Caco-2 (cell line): ENCODE results near the gene SPRR3. TPM values are rescaled to one million over a fixed set of nuclear protein-coding genes. Genes with fewer than 3 reads are reported as not detected.
A peak's percentile ranks its signal among the peaks of the same experiment; 100 is the strongest.

Experiments used
- BruUV-seq: library from RNA; stranded (reverse); fragments of 400-500 nt; replicated peaks from 2 replicates; lab custom pipeline; 2021; lab: Mats Ljungman, UMichigan
- CTCF ChIA-PET: fragments of 300-600 bp; sonication (Branson Sonifier 250); formaldehyde crosslinking; loops from one replicate; lab custom pipeline; 2022; ENCODE audit warnings: antibody characterized with exemption; lab: Charles Lee
- POLR2A ChIA-PET: fragments of 300-600 bp; sonication (Branson Sonifier 250); formaldehyde crosslinking; loops from one replicate; lab custom pipeline; 2022; ENCODE audit warnings: antibody characterized with exemption; lab: Charles Lee
- DNase-seq, 2 experiments: peaks; one replicate each; pipeline versions ENCODE4 v3.0.0 to v3.0.0-alpha.2; 2020 to 2022
- H3K27me3 ChIP-seq: replicated peaks from 2 replicates; pipeline ENCODE4 v1.6.0; 2011; ENCODE audit warnings: low read length; ENCODE audit not compliant: control insufficient read depth, insufficient read depth
- H3K36me3 ChIP-seq: 2 replicates; pipeline ENCODE4 v1.5.1; 2011; ENCODE audit warnings: low read length; ENCODE audit not compliant: control insufficient read depth, insufficient read depth
- H3K4me1 ChIP-seq: fragments of 250-450 bp; sonication (Bioruptor Pico); 2 replicates; pipeline ENCODE4 v1.5.1; 2020; ENCODE audit warnings: mild to moderate bottlenecking
- H3K4me3 ChIP-seq: 2 replicates; pipeline ENCODE4 v1.5.1; 2011; ENCODE audit warnings: low read depth, mild to moderate bottlenecking, control low read depth, low read length
- H3K9me3 ChIP-seq: fragments of 250-450 bp; sonication (Bioruptor Pico); 2 replicates; pipeline ENCODE4 v1.5.1; 2020; ENCODE audit warnings: mild to moderate bottlenecking, moderate library complexity
- H3K27ac Mint-ChIP-seq: one replicate; pipeline ENCODE4 v1.8.0; 2022; ENCODE audit warnings: mixed read lengths; ENCODE audit not compliant: unreplicated experiment
- H3K27me3 Mint-ChIP-seq: one replicate; pipeline ENCODE4 v1.8.0; 2022; ENCODE audit warnings: mixed read lengths; ENCODE audit not compliant: insufficient read depth, unreplicated experiment
- H3K36me3 Mint-ChIP-seq: one replicate; pipeline ENCODE4 v1.8.0; 2022; ENCODE audit warnings: mild to moderate bottlenecking, mixed read lengths; ENCODE audit not compliant: insufficient read depth, unreplicated experiment
- H3K4me1 Mint-ChIP-seq: one replicate; pipeline ENCODE4 v1.8.0; 2022; ENCODE audit warnings: low read depth, mixed read lengths; ENCODE audit not compliant: unreplicated experiment
- H3K4me3 Mint-ChIP-seq: one replicate; pipeline ENCODE4 v1.8.0; 2022; ENCODE audit warnings: mild to moderate bottlenecking, moderate library complexity, mixed read lengths; ENCODE audit not compliant: unreplicated experiment
- H3K9me3 Mint-ChIP-seq: one replicate; pipeline ENCODE4 v1.8.0; 2022; ENCODE audit warnings: mixed read lengths; ENCODE audit not compliant: unreplicated experiment
- intact Hi-C: fragments of 100-400 bp; cut with micrococcal nuclease; formaldehyde crosslinking; loops from one replicate; pipeline ENCODE4 v1.10.0; 2022; ENCODE audit not compliant: unreplicated experiment
- total RNA-seq: library from RNA; stranded (reverse); gene quantifications from 2 replicates; pipeline ENCODE4 v1.2.3, GENCODE V29; 2022
- TF ChIP-seq, protein P1 (sequence below), 2 experiments: fragments of 200-600 bp in 1 of 2; IDR thresholded peaks; 1 replicate in 1 of 2; 2 replicates in 1 of 2; pipeline versions ENCODE4 v1.5.1 to v1.8.0; 2011 to 2022; ENCODE audit warnings: antibody characterized with exemption in 1 of 2, control low read depth in 1 of 2, inconsistent platforms in 1 of 2, low read depth in 1 of 2, low read length in 1 of 2, mild to moderate bottlenecking in 1 of 2, moderate library complexity in 1 of 2; ENCODE audit not compliant: insufficient read depth in 1 of 2, severe bottlenecking in 1 of 2, unreplicated experiment in 1 of 2

The SPRR3 gene
- total RNA-seq, 1 experiment from 2014 or later: 0.70 TPM

DNA sequence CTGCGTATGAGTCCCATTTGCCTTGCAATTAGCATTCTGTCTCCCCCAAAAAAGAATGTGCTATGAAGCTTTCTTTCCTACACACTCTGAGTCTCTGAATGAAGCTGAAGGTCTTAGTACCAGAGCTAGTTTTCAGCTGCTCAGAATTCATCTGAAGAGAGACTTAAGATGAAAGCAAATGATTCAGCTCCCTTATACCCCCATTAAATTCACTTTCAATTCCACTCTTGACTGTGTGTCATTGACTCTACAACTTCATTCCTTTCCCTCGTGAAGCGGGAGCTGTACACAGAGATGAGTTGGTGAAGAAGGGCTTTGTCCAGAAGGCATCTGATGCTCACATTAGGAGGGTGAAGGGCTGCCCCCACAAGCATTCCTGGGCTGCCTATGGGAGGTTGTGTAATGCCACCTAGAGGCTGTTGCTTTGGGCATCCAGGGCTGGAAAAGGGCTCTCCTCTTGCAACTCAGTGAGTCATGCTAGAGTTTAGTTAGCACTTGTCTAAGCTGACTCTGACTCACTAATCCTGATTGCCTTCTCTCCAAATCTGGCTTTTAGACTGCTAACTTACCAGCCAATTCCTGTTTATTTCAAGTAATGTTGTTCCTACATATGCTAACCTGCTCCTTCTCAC is 31.2 kb downstream of the SPRR3 start:
- H3K9me3 ChIP-seq: no peaks in the 10 kb centered on the region
- no TSS peak for BruUV-seq
- no peak overlapping the region for H3K4me3 Mint-ChIP-seq
- TF ChIP-seq, protein P1, sequence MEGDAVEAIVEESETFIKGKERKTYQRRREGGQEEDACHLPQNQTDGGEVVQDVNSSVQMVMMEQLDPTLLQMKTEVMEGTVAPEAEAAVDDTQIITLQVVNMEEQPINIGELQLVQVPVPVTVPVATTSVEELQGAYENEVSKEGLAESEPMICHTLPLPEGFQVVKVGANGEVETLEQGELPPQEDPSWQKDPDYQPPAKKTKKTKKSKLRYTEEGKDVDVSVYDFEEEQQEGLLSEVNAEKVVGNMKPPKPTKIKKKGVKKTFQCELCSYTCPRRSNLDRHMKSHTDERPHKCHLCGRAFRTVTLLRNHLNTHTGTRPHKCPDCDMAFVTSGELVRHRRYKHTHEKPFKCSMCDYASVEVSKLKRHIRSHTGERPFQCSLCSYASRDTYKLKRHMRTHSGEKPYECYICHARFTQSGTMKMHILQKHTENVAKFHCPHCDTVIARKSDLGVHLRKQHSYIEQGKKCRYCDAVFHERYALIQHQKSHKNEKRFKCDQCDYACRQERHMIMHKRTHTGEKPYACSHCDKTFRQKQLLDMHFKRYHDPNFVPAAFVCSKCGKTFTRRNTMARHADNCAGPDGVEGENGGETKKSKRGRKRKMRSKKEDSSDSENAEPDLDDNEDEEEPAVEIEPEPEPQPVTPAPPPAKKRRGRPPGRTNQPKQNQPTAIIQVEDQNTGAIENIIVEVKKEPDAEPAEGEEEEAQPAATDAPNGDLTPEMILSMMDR (IDR thresholded peaks at IDR 0.05; ENCODE audit: insufficient read depth in 1 of 2, low read depth in 1 of 2, low read length in 1 of 2, severe bottlenecking in 1 of 2, unreplicated experiment in 1 of 2): peak in 1 of 2 experiments; percentile 14
- H3K4me1 Mint-ChIP-seq: no peaks in the 10 kb centered on the region
- no peaks in the 10 kb centered on the region for H3K27me3 Mint-ChIP-seq
- no peaks in the 10 kb centered on the region for H3K4me1 ChIP-seq
- H3K4me3 ChIP-seq: no peak overlapping the region
- no peaks in the 10 kb centered on the region for H3K36me3 Mint-ChIP-seq
- no peaks in the 10 kb centered on the region for H3K9me3 Mint-ChIP-seq
- H3K27me3 ChIP-seq: no peaks in the 10 kb centered on the region
- ChIA-PET POLR2A (no interaction called here), CTCF (no interaction called here)
- DNase-seq: peak in 1 of 2 experiments; percentile 37
- H3K27ac Mint-ChIP-seq: no peak overlapping the region
- intact Hi-C loops: loop anchor here (5.0 kb wide), 1 partner anchor 160 kb away; no protein-coding TSS in a partner anchor
- no peaks in the 10 kb centered on the region for H3K36me3 ChIP-seq

DNA sequence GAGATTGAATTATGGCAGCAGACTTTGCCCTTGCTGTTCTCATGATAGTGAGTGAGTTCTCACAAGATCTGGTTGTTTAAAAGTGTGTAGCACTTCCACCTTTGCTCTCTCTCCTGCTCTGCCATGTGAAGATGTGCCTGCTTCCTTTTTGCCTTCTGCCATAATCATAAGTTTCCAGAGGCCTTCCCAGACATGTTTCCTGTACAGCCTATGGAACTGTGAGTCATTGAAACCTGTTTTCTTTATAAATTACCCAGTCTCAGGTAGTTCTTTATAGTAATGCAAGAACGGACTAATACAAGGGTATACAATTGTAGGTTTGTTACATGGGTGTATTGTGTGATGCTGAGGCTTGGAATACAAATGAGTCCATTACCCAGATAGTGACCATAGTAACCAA is 33.7 kb downstream of the SPRR3 start:
- no peaks in the 10 kb centered on the region for H3K27me3 Mint-ChIP-seq
- no peaks in the 10 kb centered on the region for H3K9me3 Mint-ChIP-seq
- CTCF ChIA-PET: no interaction called here
- no TSS peak for BruUV-seq
- no peaks in the 10 kb centered on the region for H3K27me3 ChIP-seq
- no peak for DNase-seq
- intact Hi-C loops: no loop called here
- H3K36me3 Mint-ChIP-seq: no peaks in the 10 kb centered on the region
- POLR2A ChIA-PET: no interaction called here
- H3K4me3 Mint-ChIP-seq: no peak overlapping the region
- no peak overlapping the region for H3K27ac Mint-ChIP-seq
- no peaks in the 10 kb centered on the region for H3K4me1 ChIP-seq
- H3K4me3 ChIP-seq: no peak overlapping the region
- no peaks in the 10 kb centered on the region for H3K9me3 ChIP-seq
- TF ChIP-seq, protein P1 (IDR thresholded peaks at IDR 0.05; ENCODE audit: insufficient read depth in 1 of 2, low read depth in 1 of 2, low read length in 1 of 2, severe bottlenecking in 1 of 2, unreplicated experiment in 1 of 2): no peak
- H3K4me1 Mint-ChIP-seq: no peaks in the 10 kb centered on the region
- H3K36me3 ChIP-seq: no peaks in the 10 kb centered on the region

DNA sequence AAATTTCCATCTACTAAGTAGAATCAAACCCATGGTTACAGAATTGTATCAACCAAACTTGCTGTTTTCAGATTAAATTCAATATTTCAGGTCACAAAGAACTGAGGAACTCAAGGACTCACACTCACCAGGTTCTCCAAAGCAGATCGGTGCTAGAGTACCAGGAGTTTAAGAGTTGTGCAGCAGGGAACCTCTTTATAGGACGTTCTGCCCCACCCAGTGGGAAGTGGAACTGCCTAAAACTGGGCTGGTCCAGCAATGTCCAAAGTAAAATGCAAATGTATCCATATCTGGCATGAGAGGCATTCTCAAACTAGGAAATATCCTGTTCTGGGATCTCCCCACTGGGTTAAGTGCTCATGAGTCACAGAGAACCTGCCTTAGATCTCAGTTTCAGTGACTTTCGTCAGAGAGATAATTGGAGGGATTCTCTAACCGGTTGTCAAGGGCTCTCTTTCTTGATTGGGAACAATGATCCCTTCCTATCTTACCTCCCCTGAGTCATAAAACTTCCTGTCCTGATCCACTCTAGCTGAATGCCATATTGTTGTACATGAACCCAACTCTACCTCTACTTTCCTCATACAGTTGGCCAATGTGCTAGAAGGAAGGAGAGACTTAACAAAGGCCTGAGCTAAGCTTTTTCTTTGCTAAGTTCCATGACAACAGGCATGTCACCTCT is 39.5 kb downstream of the SPRR3 start, which contains the start of gene SPRR2D:
Gene SPRR2D, minus strand, starts transcription at position 171 of the 682 bp plus-strand sequence. CDS start 774 bp downstream, outside the sequence.
- Mint-ChIP-seq H3K27me3 (peaks cover 16% of the 10 kb centered on the region), H3K4me3 (no peak within 1 kb of the TSS), H3K27ac (no peak within 1 kb of the TSS), H3K36me3 (no peaks in the 10 kb centered on the region), H3K4me1 (no peaks in the 10 kb centered on the region), H3K9me3 (no peaks in the 10 kb centered on the region)
- ChIA-PET CTCF (no interaction called here), POLR2A (no interaction called here)
- no TSS peak for BruUV-seq
- no peaks in the 10 kb centered on the region for H3K36me3 ChIP-seq
- H3K9me3 ChIP-seq: no peaks in the 10 kb centered on the region
- H3K27me3 ChIP-seq: no peaks in the 10 kb centered on the region
- intact Hi-C loops: no loop called here
- no peaks in the 10 kb centered on the region for H3K4me1 ChIP-seq
- TF ChIP-seq, protein P1 (IDR thresholded peaks at IDR 0.05; ENCODE audit: insufficient read depth in 1 of 2, low read depth in 1 of 2, low read length in 1 of 2, severe bottlenecking in 1 of 2, unreplicated experiment in 1 of 2): no peak
- DNase-seq: no peak
- H3K4me3 ChIP-seq: no peak within 1 kb of the TSS
